ENCODE measurements around the gene CNIH3. TPM values are rescaled to one million over a fixed set of nuclear protein-coding genes. Genes with fewer than 3 reads are reported as not detected.

Gene CNIH3
- total and polyA plus RNA-seq, 2 of the 4 experiments (the other 2 are of a cell fraction) = 2.0 to 2.9 TPM

DNA sequence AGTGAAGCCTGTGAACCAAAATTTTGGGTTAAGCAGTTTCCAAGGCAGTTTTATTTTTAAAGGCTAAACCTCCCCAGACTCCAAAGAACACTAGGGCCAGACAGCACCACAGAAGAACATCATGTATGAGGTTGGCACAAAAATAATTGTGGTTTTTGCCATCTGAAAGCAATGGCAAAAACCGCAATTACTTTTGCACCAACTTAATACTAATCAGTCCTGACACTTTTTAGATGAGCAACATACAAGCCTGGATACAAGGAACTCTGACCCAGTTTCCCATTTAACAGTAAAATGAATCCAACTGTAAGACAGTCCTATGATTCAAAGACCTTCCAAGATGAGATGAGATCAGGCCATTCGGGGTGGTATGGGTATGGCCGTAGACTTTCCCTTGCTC lies 46.8 kb downstream of the CNIH3 start:
- no peak overlapping the region for H3K9ac ChIP-seq (ENCODE audit: low read depth, low read length)
- no peak overlapping the region for H3K14ac ChIP-seq (replicated peaks; ENCODE audit: low read depth, low read length)
- ChIA-PET CTCF (no interaction called here), POLR2A (ENCODE audit: unreplicated experiment) (no interaction called here)
- H2BK5ac ChIP-seq (ENCODE audit: low read depth, low read length, poor library complexity, severe bottlenecking) = no peak overlapping the region
- H3K4ac ChIP-seq (ENCODE audit: low read depth, low read length) = no peak overlapping the region
- H3K36me3 ChIP-seq (ENCODE audit: control insufficient read depth, insufficient read depth, low read length) = no peaks in the 10 kb centered on the region
- H3K27me3 ChIP-seq (ENCODE audit: control insufficient read depth, insufficient read depth, low read length) = no peaks in the 10 kb centered on the region
- no peaks in the 10 kb centered on the region for H3K79me1 ChIP-seq (ENCODE audit: low read depth in 1 of 2, low read length in 2 of 2)
- no peak overlapping the region for H4K91ac ChIP-seq (ENCODE audit: insufficient read depth, low read depth, low read length)
- TF ChIP-seq FOS (IDR thresholded peaks at IDR 0.05; ENCODE audit: low read depth, low read length) (no peak), RFX5 (IDR thresholded peaks at IDR 0.05; ENCODE audit: low read depth, low read length) (no peak), POLR2A (IDR thresholded peaks at IDR 0.05; ENCODE audit: low read depth, low read length) (no peak), MAFK (IDR thresholded peaks at IDR 0.05; ENCODE audit: low read depth, low read length) (no peak), MXI1 (IDR thresholded peaks at IDR 0.05; ENCODE audit: borderline replicate concordance, low read depth, low read length) (no peak), SMC3 (IDR thresholded peaks at IDR 0.05; ENCODE audit: low read depth, low read length) (no peak), CEBPB (IDR thresholded peaks at IDR 0.05; ENCODE audit: low read depth, low read length) (no peak), RCOR1 (IDR thresholded peaks at IDR 0.05; ENCODE audit: insufficient replicate concordance, low read length) (no peak), NFE2L2 (IDR thresholded peaks at IDR 0.05; ENCODE audit: low read depth, low read length) (no peak), MAZ (IDR thresholded peaks at IDR 0.05; ENCODE audit: borderline replicate concordance, low read depth, low read length) (no peak), ELK1 (IDR thresholded peaks at IDR 0.05; ENCODE audit: borderline replicate concordance, low read depth, low read length) (no peak), CHD1 (IDR thresholded peaks at IDR 0.05; ENCODE audit: low read depth, low read length) (no peak), RAD21 (IDR thresholded peaks at IDR 0.05; ENCODE audit: low read length) (no peak)
- TF ChIP-seq, protein P1, sequence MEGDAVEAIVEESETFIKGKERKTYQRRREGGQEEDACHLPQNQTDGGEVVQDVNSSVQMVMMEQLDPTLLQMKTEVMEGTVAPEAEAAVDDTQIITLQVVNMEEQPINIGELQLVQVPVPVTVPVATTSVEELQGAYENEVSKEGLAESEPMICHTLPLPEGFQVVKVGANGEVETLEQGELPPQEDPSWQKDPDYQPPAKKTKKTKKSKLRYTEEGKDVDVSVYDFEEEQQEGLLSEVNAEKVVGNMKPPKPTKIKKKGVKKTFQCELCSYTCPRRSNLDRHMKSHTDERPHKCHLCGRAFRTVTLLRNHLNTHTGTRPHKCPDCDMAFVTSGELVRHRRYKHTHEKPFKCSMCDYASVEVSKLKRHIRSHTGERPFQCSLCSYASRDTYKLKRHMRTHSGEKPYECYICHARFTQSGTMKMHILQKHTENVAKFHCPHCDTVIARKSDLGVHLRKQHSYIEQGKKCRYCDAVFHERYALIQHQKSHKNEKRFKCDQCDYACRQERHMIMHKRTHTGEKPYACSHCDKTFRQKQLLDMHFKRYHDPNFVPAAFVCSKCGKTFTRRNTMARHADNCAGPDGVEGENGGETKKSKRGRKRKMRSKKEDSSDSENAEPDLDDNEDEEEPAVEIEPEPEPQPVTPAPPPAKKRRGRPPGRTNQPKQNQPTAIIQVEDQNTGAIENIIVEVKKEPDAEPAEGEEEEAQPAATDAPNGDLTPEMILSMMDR (conservative IDR thresholded peaks at IDR 0.05; ENCODE audit: low read depth, low read length) = no peak
- TF ChIP-seq, protein P2, sequence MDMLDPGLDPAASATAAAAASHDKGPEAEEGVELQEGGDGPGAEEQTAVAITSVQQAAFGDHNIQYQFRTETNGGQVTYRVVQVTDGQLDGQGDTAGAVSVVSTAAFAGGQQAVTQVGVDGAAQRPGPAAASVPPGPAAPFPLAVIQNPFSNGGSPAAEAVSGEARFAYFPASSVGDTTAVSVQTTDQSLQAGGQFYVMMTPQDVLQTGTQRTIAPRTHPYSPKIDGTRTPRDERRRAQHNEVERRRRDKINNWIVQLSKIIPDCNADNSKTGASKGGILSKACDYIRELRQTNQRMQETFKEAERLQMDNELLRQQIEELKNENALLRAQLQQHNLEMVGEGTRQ (IDR thresholded peaks at IDR 0.05; ENCODE audit: low read depth, low read length) = no peak
- H3K4me2 ChIP-seq (ENCODE audit: low read depth, low read length) = no peak overlapping the region
- no peak overlapping the region for H2BK20ac ChIP-seq (ENCODE audit: low read depth, low read length)
- BruUV-seq (replicated peaks) = no TSS peak
- intact Hi-C loops (cut with micrococcal nuclease) = no loop called here
- in situ Hi-C loops (cut with MboI; ENCODE audit: low sequenced_read_pairs) = no loop called here
- no peaks in the 10 kb centered on the region for H3K9me3 ChIP-seq (ENCODE audit: control insufficient read depth, insufficient read depth, low read length)
- no peak overlapping the region for H3K56ac ChIP-seq (ENCODE audit: extremely low read depth, insufficient read depth, low read length)
- no peaks in the 10 kb centered on the region for H3K9me1 ChIP-seq (ENCODE audit: insufficient read depth, low read length)
- no peak overlapping the region for H3K27ac ChIP-seq (ENCODE audit: insufficient read depth, low read length)
- dilution Hi-C loops (cut with HindIII; ENCODE audit: low sequenced_read_pairs, unreplicated experiment) = no loop called here
- WGBS, 2 experiments (ENCODE audit: extremely low coverage in 2 of 2, insufficient read length in 1 of 2) = no CpG with 5 or more reads among the region's 3 CpGs
- no peak overlapping the region for H4K5ac ChIP-seq (ENCODE audit: low read depth, low read length)
- no peak overlapping the region for H3K18ac ChIP-seq (ENCODE audit: low read depth, low read length)
- ATAC-seq (ENCODE audit: low read depth) = no peak
- H2AFZ ChIP-seq (replicated peaks; ENCODE audit: low read length, poor library complexity) = no peak overlapping the region
- H2AK5ac ChIP-seq (ENCODE audit: low read depth, low read length) = no peak overlapping the region
- no peak overlapping the region for H2BK120ac ChIP-seq (ENCODE audit: low read depth, low read length)
- H3K4me1 ChIP-seq (ENCODE audit: control insufficient read depth, insufficient read depth, low read length) = no peaks in the 10 kb centered on the region
- no peak for DNase-seq
- no peak overlapping the region for H2AK9ac ChIP-seq (replicated peaks; ENCODE audit: low read depth, low read length, poor library complexity)
- no peak overlapping the region for H3K4me3 ChIP-seq (ENCODE audit: insufficient read depth, low read depth, low read length)
- no peak overlapping the region for H3K23ac ChIP-seq (ENCODE audit: low read depth, low read length)
- no peak overlapping the region for H4K8ac ChIP-seq (ENCODE audit: low read depth in 2 of 2, low read length in 2 of 2)
- H2BK15ac ChIP-seq (ENCODE audit: low read depth, low read length) = no peak overlapping the region
- H4K20me1 ChIP-seq (ENCODE audit: insufficient read depth, low read length) = no peaks in the 10 kb centered on the region

All from IMR-90 (cell line).